KMS-11 (cell line): Measurements from ENCODE around the gene APBA2.

ENCODE experiments used
- H2AFZ ChIP-seq: fragments of 200-600 bp; sonication (generic); 2 replicates; pipeline ENCODE4 v1.6.1; 2016; ENCODE audit warnings: antibody characterized with exemption, mixed run types, low read depth
- H3K27ac ChIP-seq: fragments of 200-600 bp; sonication (generic); 2 replicates; pipeline ENCODE4 v1.6.1; 2016; ENCODE audit warnings: mild to moderate bottlenecking, mixed run types
- H3K27me3 ChIP-seq: fragments of 200-600 bp; sonication (generic); 2 replicates; pipeline ENCODE4 v1.6.1; 2017; ENCODE audit warnings: mild to moderate bottlenecking, low read depth, mixed run types, moderate library complexity; ENCODE audit not compliant: insufficient read depth
- H3K36me3 ChIP-seq: fragments of 200-600 bp; sonication (generic); 2 replicates; pipeline ENCODE4 v1.6.1; 2017; ENCODE audit warnings: mild to moderate bottlenecking, mixed run types; ENCODE audit not compliant: insufficient read depth
- H3K4me1 ChIP-seq: fragments of 200-600 bp; sonication (generic); 2 replicates; pipeline ENCODE4 v1.6.1; 2016; ENCODE audit warnings: mild to moderate bottlenecking, low read depth, mixed run types; ENCODE audit not compliant: poor library complexity, severe bottlenecking
- H3K4me2 ChIP-seq: fragments of 200-600 bp; sonication (generic); 2 replicates; pipeline ENCODE4 v1.7.0; 2016; ENCODE audit warnings: mild to moderate bottlenecking, mixed run types
- H3K4me3 ChIP-seq: fragments of 200-600 bp; sonication (generic); IDR thresholded peaks from 2 replicates; pipeline ENCODE4 v1.6.1; 2017; ENCODE audit warnings: low read depth, low read length, mixed read lengths; ENCODE audit not compliant: insufficient read depth
- H3K79me2 ChIP-seq: fragments of 200-600 bp; sonication (generic); 2 replicates; pipeline ENCODE4 v1.6.1; 2016; ENCODE audit warnings: low read depth, mixed run types; ENCODE audit not compliant: insufficient read depth
- H3K9ac ChIP-seq: fragments of 200-600 bp; sonication (generic); 2 replicates; pipeline ENCODE4 v1.6.1; 2016; ENCODE audit warnings: mild to moderate bottlenecking, mixed run types
- H4K20me1 ChIP-seq: fragments of 200-600 bp; sonication (generic); 2 replicates; pipeline ENCODE4 v1.6.1; 2016; ENCODE audit warnings: mild to moderate bottlenecking, mixed run types; ENCODE audit not compliant: insufficient read depth
- CTCF ChIP-seq: fragments of 200-600 bp; sonication (generic); conservative IDR thresholded peaks from 2 replicates; pipeline ENCODE4 v1.6.1; 2017; ENCODE audit warnings: low read depth, mild to moderate bottlenecking, antibody characterized with exemption, low read length, moderate library complexity, mixed read lengths

Gene APBA2

DNA sequence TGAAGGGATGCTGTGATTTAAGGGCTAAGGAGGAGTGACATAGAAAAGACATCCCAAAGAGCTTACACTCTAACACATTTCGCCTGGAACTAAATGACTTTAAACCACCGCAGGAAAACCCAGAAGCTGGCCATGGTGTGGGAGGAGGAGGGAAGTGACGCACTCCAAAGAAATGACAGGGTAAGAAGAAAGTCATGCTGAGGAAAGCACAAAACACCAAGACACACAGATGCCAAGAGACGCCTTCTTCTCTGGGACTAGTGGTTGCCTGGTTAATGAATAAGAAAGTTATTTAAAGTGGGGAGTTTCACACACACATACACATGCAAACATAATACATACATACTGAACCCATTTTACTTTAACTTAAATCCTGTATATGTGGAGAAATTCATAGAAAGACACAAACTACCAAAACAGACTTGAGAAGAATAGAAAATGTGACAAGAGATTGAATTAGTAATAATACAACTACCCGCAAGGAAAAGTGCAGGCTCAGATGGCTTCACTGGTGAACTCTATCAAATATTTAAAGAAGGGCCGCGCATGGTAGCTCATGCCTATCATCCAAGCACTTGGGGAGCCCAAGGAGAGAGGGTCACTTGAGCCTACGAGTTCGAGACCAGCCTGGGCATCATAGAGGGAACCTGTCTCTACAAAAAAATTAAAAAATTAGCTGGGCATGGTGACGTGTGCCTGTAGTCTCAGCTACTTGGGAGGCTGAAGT, 258.3 kb downstream of the APBA2 start:
- Histone ChIP-seq H3K79me2 (no peaks in the 10 kb centered on the region), H2AFZ (no peak overlapping the region)

GRCh38 chr15:29149738-29150075, 263.9 kb downstream of the APBA2 start:
- H3K27ac ChIP-seq, result no peak overlapping the region
- no peak overlapping the region for H3K4me3 ChIP-seq
- no peaks in the 10 kb centered on the region for H3K79me2 ChIP-seq
- H3K36me3 ChIP-seq, result no peaks in the 10 kb centered on the region
- H4K20me1 ChIP-seq, result no peaks in the 10 kb centered on the region
- no peak for TF ChIP-seq CTCF
- H3K27me3 ChIP-seq, result no peaks in the 10 kb centered on the region
- H3K9ac ChIP-seq, result no peak overlapping the region
- no peaks in the 10 kb centered on the region for H3K4me1 ChIP-seq
- no peak overlapping the region for H3K4me2 ChIP-seq
- H2AFZ ChIP-seq, result no peak overlapping the region

More for the DNA sequence above, 258.3 kb downstream of the APBA2 start:
- Histone ChIP-seq H3K4me1 (no peaks in the 10 kb centered on the region), H3K4me2 (no peak overlapping the region), H3K27ac (no peak overlapping the region), H3K27me3 (no peaks in the 10 kb centered on the region), H3K9ac (no peak overlapping the region), H4K20me1 (no peaks in the 10 kb centered on the region), H3K36me3 (no peaks in the 10 kb centered on the region), H3K4me3 (no peak overlapping the region)
- TF ChIP-seq CTCF, result no peak

DNA sequence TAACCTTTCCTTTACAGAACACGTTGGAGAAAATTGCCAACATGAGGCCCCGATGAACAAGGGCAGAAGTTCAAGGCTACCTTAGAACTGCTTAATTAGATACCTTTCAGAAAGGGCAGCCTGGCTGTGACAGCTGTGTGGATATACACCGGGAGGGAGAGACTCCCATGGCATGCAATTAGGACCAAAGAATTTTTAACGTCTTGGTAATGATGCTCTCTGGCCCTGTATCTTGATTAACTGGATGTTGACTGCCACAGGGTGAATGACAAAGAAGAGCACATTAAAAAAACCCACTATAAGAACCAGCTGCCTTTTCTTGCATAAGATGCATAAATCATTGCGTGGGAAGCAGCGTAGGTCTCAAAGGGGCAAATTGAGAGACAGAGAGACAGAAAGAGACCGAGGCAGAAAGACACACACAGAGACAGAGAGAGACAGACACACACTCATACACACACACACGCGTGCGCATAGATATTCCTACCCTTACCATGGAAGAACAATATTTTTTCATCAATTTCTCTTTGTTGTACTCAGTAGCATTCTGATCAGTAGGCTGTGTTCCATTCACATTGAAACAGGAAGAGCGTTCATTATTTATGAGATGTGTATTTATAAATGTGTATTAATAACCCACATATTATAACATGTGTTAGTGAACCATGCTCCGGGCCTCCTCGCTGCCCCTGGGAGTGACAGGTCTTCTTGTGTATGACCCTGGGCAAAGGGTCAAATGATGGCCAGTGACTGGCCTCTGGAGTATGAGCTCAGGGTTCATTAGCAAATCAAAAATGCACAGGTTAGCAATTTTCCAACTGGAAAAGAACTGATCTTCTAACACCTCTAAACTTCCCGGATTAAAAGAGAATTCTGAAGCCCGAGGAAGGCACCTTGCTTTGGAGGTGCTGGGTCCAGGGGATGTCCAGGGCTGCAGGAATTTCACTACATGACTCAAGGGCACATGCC, 265.0 kb downstream of the APBA2 start:
- no peaks in the 10 kb centered on the region for H3K79me2 ChIP-seq
- H3K27me3 ChIP-seq, result no peaks in the 10 kb centered on the region
- no peaks in the 10 kb centered on the region for H3K36me3 ChIP-seq
- H3K4me2 ChIP-seq, result no peak overlapping the region
- H2AFZ ChIP-seq, result no peak overlapping the region
- H3K4me1 ChIP-seq, result no peaks in the 10 kb centered on the region
- no peak overlapping the region for H3K4me3 ChIP-seq
- no peaks in the 10 kb centered on the region for H4K20me1 ChIP-seq
- no peak overlapping the region for H3K27ac ChIP-seq
- TF ChIP-seq CTCF, result no peak
- no peak overlapping the region for H3K9ac ChIP-seq

DNA sequence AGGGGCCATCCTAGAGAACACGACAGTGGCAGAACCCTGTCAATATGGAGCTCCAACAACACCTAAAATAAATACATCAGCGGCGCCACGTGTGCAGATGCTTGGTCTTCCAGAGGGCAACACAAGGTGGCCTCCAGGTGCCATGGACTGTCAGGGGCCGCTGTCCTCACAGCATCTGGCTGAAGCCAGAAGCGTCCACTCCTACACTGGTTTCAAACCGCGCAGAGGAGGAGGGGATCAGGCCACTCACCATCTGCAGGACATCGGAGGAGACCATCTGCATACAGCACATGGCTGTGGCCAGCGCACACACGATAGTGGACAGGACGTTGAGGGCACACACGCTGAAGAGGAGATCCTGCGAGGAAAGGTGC, 265.7 kb downstream of the APBA2 start:
- H3K27me3 ChIP-seq, result no peaks in the 10 kb centered on the region
- no peaks in the 10 kb centered on the region for H3K36me3 ChIP-seq
- no peaks in the 10 kb centered on the region for H3K79me2 ChIP-seq
- no peak overlapping the region for H3K4me2 ChIP-seq
- no peak overlapping the region for H2AFZ ChIP-seq
- no peak overlapping the region for H3K4me3 ChIP-seq
- no peak for TF ChIP-seq CTCF
- no peaks in the 10 kb centered on the region for H3K4me1 ChIP-seq
- H3K27ac ChIP-seq, result no peak overlapping the region
- no peak overlapping the region for H3K9ac ChIP-seq
- no peaks in the 10 kb centered on the region for H4K20me1 ChIP-seq
